Measurements from ENCODE around the gene FGF1.

The FGF1 gene

DNA sequence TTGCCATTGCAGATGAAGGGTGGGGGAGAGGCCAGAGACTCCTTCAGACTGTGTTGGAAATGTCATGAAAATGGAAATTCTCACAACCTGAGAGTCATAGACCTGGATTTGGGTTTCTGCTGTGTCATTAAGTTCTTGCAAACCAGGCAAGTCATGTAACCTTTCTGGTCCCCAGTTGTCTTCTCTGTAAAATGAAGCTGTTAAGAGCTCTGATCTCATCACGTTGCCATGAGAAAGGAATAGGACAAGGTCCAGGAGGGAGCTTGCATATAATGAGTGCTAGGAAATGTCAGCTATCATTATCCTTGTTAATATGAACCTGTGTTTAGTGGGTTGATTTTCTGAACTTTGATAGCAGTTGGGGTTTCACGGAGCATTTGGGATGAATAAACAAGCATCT, 59.1 kb downstream of the FGF1 start:
- H3K27ac ChIP-seq, result no peak overlapping the region
- DNase-seq, result no peak

DNA sequence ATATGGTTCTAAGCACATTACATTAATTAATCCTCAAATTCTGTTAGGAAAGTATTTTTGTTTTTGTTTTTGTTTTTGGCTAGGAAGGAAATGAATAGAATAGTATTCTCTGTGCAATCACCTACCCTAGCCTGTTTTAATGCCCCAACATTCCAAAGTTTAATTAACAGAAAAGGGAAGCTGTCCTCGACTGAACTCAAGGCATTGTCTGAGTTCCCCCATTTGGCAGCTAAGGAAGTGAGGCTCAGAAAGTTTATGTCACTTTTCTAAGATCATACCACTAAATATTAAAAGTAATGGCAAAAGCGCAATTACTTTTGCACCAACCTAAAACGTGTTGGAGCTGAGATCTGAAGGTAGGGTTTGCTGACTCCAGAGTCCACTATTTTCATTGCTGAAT, 59.8 kb downstream of the FGF1 start:
- H3K9me3 ChIP-seq (ENCODE audit: severe bottlenecking), result no peaks in the 10 kb centered on the region
- TF ChIP-seq, protein P1, sequence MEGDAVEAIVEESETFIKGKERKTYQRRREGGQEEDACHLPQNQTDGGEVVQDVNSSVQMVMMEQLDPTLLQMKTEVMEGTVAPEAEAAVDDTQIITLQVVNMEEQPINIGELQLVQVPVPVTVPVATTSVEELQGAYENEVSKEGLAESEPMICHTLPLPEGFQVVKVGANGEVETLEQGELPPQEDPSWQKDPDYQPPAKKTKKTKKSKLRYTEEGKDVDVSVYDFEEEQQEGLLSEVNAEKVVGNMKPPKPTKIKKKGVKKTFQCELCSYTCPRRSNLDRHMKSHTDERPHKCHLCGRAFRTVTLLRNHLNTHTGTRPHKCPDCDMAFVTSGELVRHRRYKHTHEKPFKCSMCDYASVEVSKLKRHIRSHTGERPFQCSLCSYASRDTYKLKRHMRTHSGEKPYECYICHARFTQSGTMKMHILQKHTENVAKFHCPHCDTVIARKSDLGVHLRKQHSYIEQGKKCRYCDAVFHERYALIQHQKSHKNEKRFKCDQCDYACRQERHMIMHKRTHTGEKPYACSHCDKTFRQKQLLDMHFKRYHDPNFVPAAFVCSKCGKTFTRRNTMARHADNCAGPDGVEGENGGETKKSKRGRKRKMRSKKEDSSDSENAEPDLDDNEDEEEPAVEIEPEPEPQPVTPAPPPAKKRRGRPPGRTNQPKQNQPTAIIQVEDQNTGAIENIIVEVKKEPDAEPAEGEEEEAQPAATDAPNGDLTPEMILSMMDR (IDR thresholded peaks at IDR 0.05; ENCODE audit: low read depth, low read length), result no peak
- no peaks in the 10 kb centered on the region for H3K27me3 ChIP-seq (ENCODE audit: insufficient read depth, low read depth, severe bottlenecking)
- no peak for DNase-seq
- no peak overlapping the region for H3K4me3 ChIP-seq (ENCODE audit: low read depth, low read length)
- no peak overlapping the region for H3K27ac ChIP-seq
- H3K36me3 ChIP-seq, result no peaks in the 10 kb centered on the region

More for the DNA sequence above, 59.1 kb downstream of the FGF1 start:
- no peaks in the 10 kb centered on the region for H3K36me3 ChIP-seq
- H3K4me3 ChIP-seq (ENCODE audit: low read depth, low read length), result no peak overlapping the region
- no peaks in the 10 kb centered on the region for H3K27me3 ChIP-seq (ENCODE audit: insufficient read depth, low read depth, severe bottlenecking)
- H3K9me3 ChIP-seq (ENCODE audit: severe bottlenecking), result no peaks in the 10 kb centered on the region
- TF ChIP-seq, protein P1 (IDR thresholded peaks at IDR 0.05; ENCODE audit: low read depth, low read length), result no peak

DNA sequence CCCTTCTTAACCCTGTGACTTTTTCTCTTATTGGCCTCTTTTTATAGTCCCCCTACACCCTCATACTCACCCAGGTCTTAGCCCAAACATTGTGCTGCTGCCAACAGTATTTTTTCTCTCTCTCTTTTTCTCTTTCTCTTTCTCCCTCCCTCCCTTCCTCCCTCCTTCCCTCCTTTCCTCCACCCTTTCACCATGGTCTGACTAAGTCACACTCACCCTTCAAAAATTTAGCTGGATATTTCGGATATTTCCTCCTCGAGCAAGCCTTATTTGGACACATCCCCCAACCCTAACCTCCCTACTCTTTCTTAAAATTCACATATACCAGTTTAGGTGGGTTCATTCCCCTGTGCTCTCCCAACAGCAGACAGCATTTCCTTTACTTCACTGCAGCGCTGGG, 64.7 kb downstream of the FGF1 start:
- no peak for DNase-seq
- Histone ChIP-seq H3K27me3 (ENCODE audit: insufficient read depth, low read depth, severe bottlenecking) (no peaks in the 10 kb centered on the region), H3K27ac (no peak overlapping the region), H3K36me3 (no peaks in the 10 kb centered on the region), H3K9me3 (ENCODE audit: severe bottlenecking) (peaks cover 2% of the 10 kb centered on the region), H3K4me3 (ENCODE audit: low read depth, low read length) (no peak overlapping the region)
- TF ChIP-seq, protein P1 (IDR thresholded peaks at IDR 0.05; ENCODE audit: low read depth, low read length), result no peak

DNA sequence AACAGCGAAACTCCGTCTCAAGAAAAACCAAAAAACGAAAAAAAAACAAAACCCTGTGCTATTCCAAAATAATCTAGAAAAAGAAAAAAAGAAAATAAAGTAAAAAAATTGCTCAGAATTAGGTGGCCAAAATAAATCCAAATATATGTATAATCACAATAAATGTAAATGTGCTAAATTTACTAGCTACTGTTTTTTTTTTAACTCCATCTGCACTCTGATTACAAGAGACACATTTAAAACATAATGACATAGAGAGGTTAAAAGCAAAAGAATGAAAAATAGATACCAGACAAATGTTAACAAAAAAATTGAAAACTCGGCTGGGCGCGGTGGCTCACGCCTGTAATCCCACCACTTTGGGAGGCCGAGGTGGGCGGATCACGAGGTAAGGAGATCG, 66.1 kb downstream of the FGF1 start:
- no peaks in the 10 kb centered on the region for H3K36me3 ChIP-seq
- no peak overlapping the region for H3K27ac ChIP-seq
- no peak for DNase-seq
- no peaks in the 10 kb centered on the region for H3K27me3 ChIP-seq (ENCODE audit: insufficient read depth, low read depth, severe bottlenecking)
- H3K9me3 ChIP-seq (ENCODE audit: severe bottlenecking), result peaks cover 2% of the 10 kb centered on the region
- H3K4me3 ChIP-seq (ENCODE audit: low read depth, low read length), result no peak overlapping the region
- TF ChIP-seq, protein P1 (IDR thresholded peaks at IDR 0.05; ENCODE audit: low read depth, low read length), result no peak

DNA sequence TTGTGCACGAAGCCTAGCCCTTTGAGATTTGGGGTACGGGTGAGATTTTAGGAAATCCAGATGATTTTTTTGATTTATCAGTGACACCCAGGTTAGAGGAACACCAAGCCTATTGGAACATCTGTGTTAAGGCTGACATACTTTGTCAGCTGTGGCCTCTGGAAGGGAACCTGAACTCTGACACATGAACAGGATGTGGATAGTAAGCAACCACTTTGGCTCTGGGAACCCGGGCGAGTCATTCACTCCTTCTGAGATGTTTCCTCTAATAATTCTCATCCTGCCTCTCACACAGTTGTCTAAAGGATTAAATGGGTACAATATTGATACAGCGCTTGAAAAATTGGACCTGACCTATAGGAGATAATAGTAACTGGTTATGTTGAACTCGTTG, 67.8 kb downstream of the FGF1 start:
- H3K27ac ChIP-seq, result no peak overlapping the region
- TF ChIP-seq, protein P1 (IDR thresholded peaks at IDR 0.05; ENCODE audit: low read depth, low read length), result no peak
- DNase-seq, result no peak
- no peak overlapping the region for H3K4me3 ChIP-seq (ENCODE audit: low read depth, low read length)
- no peaks in the 10 kb centered on the region for H3K27me3 ChIP-seq (ENCODE audit: insufficient read depth, low read depth, severe bottlenecking)
- peaks cover 2% of the 10 kb centered on the region for H3K9me3 ChIP-seq (ENCODE audit: severe bottlenecking)
- H3K36me3 ChIP-seq, result no peaks in the 10 kb centered on the region

DNA sequence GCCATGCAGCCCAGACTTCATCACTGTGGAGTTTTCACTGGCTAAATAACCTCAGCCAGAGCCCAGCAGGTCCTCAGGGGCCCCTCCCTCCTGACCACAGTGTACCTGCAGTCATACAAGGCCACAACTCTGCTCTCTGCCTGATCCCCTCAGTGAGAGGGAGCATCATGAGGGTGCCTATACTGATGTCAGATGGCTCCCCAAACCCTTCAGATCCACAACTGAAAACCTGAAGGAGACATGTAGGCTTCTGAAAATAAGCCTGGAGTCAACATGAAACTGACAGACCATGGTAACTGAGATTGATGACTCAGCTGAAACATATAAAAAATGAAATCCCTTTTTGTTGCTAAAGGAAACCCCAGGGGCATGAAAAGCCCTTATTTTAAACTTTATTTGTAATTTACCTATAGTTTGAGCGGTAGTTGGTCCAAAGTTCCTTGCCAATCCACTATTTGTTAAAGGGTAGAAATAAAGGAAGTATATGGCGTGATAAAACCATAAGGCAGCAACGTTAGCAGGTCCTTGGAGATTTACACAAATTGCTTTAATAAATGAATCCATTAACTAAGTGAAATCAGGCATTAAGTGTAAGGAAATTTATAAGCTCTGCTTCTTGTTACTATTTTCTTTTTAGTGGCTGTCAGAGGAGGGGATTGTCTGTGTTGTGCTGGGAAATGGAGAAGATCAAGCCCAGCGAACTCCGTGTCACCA, 68.3 kb downstream of the FGF1 start:
- Histone ChIP-seq H3K27me3 (ENCODE audit: insufficient read depth, low read depth, severe bottlenecking) (no peaks in the 10 kb centered on the region), H3K36me3 (no peaks in the 10 kb centered on the region), H3K4me3 (ENCODE audit: low read depth, low read length) (no peak overlapping the region), H3K27ac (no peak overlapping the region), H3K9me3 (ENCODE audit: severe bottlenecking) (peaks cover 2% of the 10 kb centered on the region)
- TF ChIP-seq, protein P1 (IDR thresholded peaks at IDR 0.05; ENCODE audit: low read depth, low read length), result no peak
- DNase-seq, result no peak
